C4-2B (cell line): Measurements from ENCODE around the gene SLC47A2.

Experiments
- H3K27ac ChIP-seq: fragments of 450-650 bp; 2 replicates; pipeline ENCODE4 v1.5.1; 2017
- CTCF ChIP-seq: fragments of 450-650 bp; conservative IDR thresholded peaks from 2 replicates; pipeline ENCODE4 v1.5.1; 2017; ENCODE audit warnings: mild to moderate bottlenecking
- ZFX ChIP-seq: fragments of 450-650 bp; IDR thresholded peaks from 2 replicates; pipeline ENCODE4 v1.6.1; 2017

SLC47A2 gene

GRCh38 chr17:19708431-19709175, 7.8 kb downstream of the SLC47A2 start:
- no peak for TF ChIP-seq ZFX
- no peak overlapping the region for H3K27ac ChIP-seq

- no peak overlapping the region for H3K27ac ChIP-seq
- TF ChIP-seq ZFX (no peak), CTCF (no peak)
These were observed 8.6 kb downstream of the SLC47A2 start for GRCh38 chr17:19707728-19708221.

GRCh38 chr17:19706791-19707727, 9.3 kb downstream of the SLC47A2 start:
- H3K27ac ChIP-seq: no peak overlapping the region
- TF ChIP-seq CTCF (no peak), ZFX (no peak)

- H3K27ac ChIP-seq: no peak overlapping the region
These were observed 10.3 kb downstream of the SLC47A2 start for GRCh38 chr17:19705771-19706770.

GRCh38 chr17:19705201-19705600, 11.2 kb downstream of the SLC47A2 start:
- no peak overlapping the region for H3K27ac ChIP-seq
- no peak for TF ChIP-seq ZFX
- no peak for TF ChIP-seq CTCF

More at GRCh38 chr17:19705771-19706770, 10.3 kb downstream of the SLC47A2 start:
- TF ChIP-seq ZFX (no peak), CTCF (no peak)

- H3K27ac ChIP-seq: no peak overlapping the region
- TF ChIP-seq ZFX (no peak), CTCF (no peak)
These were observed 12.4 kb downstream of the SLC47A2 start for GRCh38 chr17:19703828-19704613.
